PC-3 (cell line): Measurements from ENCODE around the gene PRR36.

Experiments
- CTCF ChIP-seq: fragments of 300-600 bp; sonication (generic); conservative IDR thresholded peaks from 2 replicates; pipeline ENCODE4 v1.5.1; 2017; ENCODE audit warnings: antibody characterized with exemption, low read depth, mild to moderate bottlenecking, low read length
- EZH2 ChIP-seq: fragments of 300-600 bp; sonication (generic); IDR thresholded peaks from one replicate; pipeline ENCODE4 v1.6.1; 2017; ENCODE audit warnings: antibody characterized with exemption, mild to moderate bottlenecking, low read length; ENCODE audit not compliant: unreplicated experiment
- EZH2phosphoT487 ChIP-seq: fragments of 300-600 bp; sonication (generic); IDR thresholded peaks from 2 replicates; pipeline ENCODE4 v1.6.1; 2018; ENCODE audit warnings: mild to moderate bottlenecking, antibody characterized with exemption, low read length, borderline replicate concordance

- TF ChIP-seq EZH2 (no peak), CTCF (no peak), EZH2phosphoT487 (no peak)
Measured at GRCh38 chr19:7887408-7888144, 13.4 kb upstream of the PRR36 start.
